Thymus (tissue), 11 donors: ENCODE measurements around the gene CREB3L1. TPM values are rescaled to one million over a fixed set of nuclear protein-coding genes. Genes with fewer than 3 reads are reported as not detected.

Experiments used
- DNase-seq, 9 donors: peaks; one replicate each; pipeline ENCODE4 v3.0.0-alpha.2; 2013; ENCODE audit warnings: low spot score in 9 of 9, low read depth in 6 of 9, missing footprints in 1 of 9
- H3K27ac ChIP-seq, 2 donors: one replicate each; pipeline ENCODE4 v1.5.1; 2013; ENCODE audit warnings: control low read depth in 1 of 2, low read depth in 1 of 2, low read length in 1 of 2, mild to moderate bottlenecking in 1 of 2, moderate library complexity in 1 of 2
- H3K27me3 ChIP-seq, 2 donors: one replicate each; pipeline ENCODE4 v1.5.1; 2013; ENCODE audit warnings: low read length in 1 of 2; ENCODE audit not compliant: control insufficient read depth in 2 of 2, insufficient read depth in 1 of 2
- H3K36me3 ChIP-seq, 2 donors: one replicate each; pipeline ENCODE4 v1.5.1; 2013; ENCODE audit warnings: low read length in 1 of 2, mild to moderate bottlenecking in 1 of 2, moderate library complexity in 1 of 2; ENCODE audit not compliant: control insufficient read depth in 2 of 2, insufficient read depth in 2 of 2
- H3K4me1 ChIP-seq, 2 donors: one replicate each; pipeline ENCODE4 v1.5.1; 2013; ENCODE audit warnings: low read length in 2 of 2; ENCODE audit not compliant: control insufficient read depth in 2 of 2, insufficient read depth in 2 of 2
- H3K4me3 ChIP-seq, 2 donors: one replicate each; pipeline ENCODE4 v1.5.1; 2013; ENCODE audit warnings: low read length in 2 of 2, control low read depth in 1 of 2, mild to moderate bottlenecking in 1 of 2
- H3K9me3 ChIP-seq, 2 donors: one replicate each; pipeline ENCODE4 v1.5.1; 2013; ENCODE audit warnings: low read length in 1 of 2, mild to moderate bottlenecking in 1 of 2; ENCODE audit not compliant: control insufficient read depth in 2 of 2, insufficient read depth in 1 of 2
- WGBS: extraction: QIAGEN DNeasy Blood & Tissue Kit; methylation state at CpG from one replicate; pipeline ENCODE4 v1.1.7; 2013; 5-methylcytosine and 5-hydroxymethylcytosine counted together
- polyA plus RNA-seq: library from polyadenylated mRNA; stranded (reverse); fragments of 200-250 nt; gene quantifications from one replicate; pipeline ENCODE4 v1.2.3, GENCODE V29; 2013
- total RNA-seq: library from RNA; stranded (reverse); fragments of 120-200 nt; gene quantifications from one replicate; pipeline ENCODE4 v1.2.4, GENCODE V29; 2013
- donor health status: healthy.

The CREB3L1 gene
- total and polyA plus RNA-seq, 2 donors: 1.3 to 2.2 TPM

DNA sequence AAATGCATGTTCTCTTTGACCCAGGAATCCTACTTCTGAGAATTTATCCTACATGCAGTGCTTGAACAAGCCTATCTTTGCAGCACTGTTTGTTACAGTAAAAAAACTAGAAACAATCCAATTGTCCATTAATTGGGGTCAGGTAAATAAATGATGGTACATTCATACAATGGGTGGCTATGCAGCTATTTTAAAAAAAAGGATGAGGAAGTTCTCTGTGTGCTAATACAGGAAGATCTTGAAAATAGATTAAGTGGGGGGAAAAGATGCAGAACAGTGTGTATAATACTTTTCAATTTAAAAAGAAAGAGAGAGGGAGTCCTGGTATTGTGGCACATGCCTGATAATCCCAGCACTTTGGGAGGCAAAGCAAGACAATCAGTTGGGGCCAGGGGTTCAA, 9.5 kb upstream of the CREB3L1 start:
- Histone ChIP-seq H3K9me3 (peaks cover 0 to 5% of the 10 kb centered on the region in 2 donors), H3K27ac (no peak overlapping the region), H3K4me3 (no peak overlapping the region), H3K27me3 (no peaks in the 10 kb centered on the region), H3K4me1 (peaks cover 0 to 15% of the 10 kb centered on the region in 2 donors), H3K36me3 (no peaks in the 10 kb centered on the region)
- no peak for DNase-seq

DNA sequence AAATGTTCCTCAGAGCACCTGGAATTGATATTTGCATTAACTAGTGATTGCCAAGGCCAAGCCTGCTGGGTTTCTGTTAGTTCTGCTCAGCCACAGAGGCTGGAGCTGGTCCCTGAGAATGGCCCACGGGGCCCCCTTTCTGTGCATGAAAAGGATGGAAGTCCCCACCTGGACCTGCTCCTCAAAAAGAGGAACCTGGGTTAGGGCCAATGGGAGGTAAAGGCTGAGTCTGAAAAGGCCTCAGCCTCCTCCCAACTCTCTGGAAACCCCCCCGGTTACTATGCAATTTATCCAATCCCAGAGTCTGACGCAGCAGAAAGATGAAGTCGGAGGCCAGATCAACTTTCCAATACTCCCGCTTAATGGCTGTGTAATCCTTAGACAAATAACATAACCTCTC, 6.8 kb upstream of the CREB3L1 start:
- 71% methylated on average over 5 of the region's 5 CpGs for WGBS
- Histone ChIP-seq H3K4me1 (peaks cover 0 to 15% of the 10 kb centered on the region in 2 donors), H3K27ac (no peak overlapping the region), H3K36me3 (no peaks in the 10 kb centered on the region), H3K9me3 (no peaks in the 10 kb centered on the region), H3K4me3 (no peak overlapping the region), H3K27me3 (no peaks in the 10 kb centered on the region)
- DNase-seq: no peak

DNA sequence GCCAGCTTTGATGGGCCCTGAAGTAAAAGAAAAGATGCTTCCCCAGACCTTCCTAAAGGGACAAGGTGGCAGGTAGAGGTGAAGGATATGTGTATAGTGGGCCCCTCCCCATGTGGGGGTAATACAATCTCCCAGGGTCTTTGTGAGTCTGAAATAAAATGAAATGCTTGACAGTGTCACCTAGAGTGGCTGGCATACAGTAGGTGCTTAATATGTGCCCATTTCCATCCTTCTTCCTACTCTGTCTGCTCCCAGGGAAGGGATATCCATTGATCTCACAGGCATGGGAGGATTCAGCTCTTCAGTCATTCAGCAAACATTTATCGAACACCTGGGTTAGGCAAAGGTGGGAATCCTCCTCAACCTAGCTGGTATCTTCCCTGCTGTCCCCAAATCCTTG, 6.1 kb upstream of the CREB3L1 start:
- H3K36me3 ChIP-seq: no peaks in the 10 kb centered on the region
- peaks cover 0 to 4% of the 10 kb centered on the region in 2 donors for H3K27me3 ChIP-seq
- no peak overlapping the region for H3K4me3 ChIP-seq
- WGBS: 98% methylated on average over 1 of the region's 1 CpG
- no peaks in the 10 kb centered on the region for H3K9me3 ChIP-seq
- DNase-seq: no peak
- H3K4me1 ChIP-seq: peaks cover 0 to 16% of the 10 kb centered on the region in 2 donors
- H3K27ac ChIP-seq: no peak overlapping the region

DNA sequence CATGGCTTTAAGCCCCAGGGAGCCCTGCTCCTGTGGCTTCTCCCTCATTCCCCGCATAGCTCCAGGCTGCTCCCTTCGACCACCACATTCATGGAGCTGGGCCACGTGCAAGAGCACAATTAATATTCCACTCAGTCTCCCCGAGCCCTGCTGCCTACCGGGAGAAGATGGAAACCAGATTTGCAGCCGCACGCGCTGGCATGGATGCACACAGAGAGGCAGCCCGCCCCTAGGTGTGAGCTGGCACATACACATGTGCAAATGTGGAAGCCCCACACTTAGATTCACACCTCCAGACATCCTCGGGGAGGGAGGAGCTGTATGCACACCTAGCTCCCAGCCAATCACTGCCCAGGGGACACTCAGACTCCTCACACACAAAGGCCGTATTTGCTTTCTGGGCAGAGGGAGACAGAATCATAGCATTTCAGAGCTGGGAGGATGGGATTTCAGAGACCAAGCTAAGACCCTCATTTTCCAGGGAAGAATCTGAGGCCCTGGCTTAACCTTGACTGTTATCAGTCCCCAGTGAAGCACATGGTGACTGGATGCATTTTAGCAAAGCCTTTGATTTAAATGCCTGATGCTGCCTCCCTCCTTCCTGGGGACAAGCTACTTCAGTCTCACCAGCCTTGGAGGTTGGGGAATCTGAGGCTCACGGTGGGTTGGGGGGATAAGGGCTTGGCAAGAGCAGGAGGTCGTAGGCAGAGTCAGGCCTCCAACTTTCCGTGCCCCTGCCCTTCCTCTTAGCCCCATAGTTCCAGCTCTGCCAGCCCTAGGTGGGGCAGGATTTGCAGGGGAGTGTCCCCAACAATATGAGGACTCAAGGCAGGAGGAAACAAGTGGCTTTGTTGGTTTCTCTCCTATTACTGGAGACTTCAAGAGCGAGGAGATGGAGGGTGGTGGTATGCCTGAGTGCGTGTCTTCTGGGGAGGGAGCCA, 5.3 kb upstream of the CREB3L1 start:
- peaks cover 0 to 18% of the 10 kb centered on the region in 2 donors for H3K4me1 ChIP-seq
- no peak for DNase-seq
- no peaks in the 10 kb centered on the region for H3K9me3 ChIP-seq
- H3K27ac ChIP-seq: peak overlapping the region in 1 of 2 donors; percentile 55
- WGBS: 86% methylated on average over 16 of the region's 16 CpGs
- peaks cover 3 to 12% of the 10 kb centered on the region in 2 donors for H3K27me3 ChIP-seq
- H3K36me3 ChIP-seq: no peaks in the 10 kb centered on the region
- no peak overlapping the region for H3K4me3 ChIP-seq

DNA sequence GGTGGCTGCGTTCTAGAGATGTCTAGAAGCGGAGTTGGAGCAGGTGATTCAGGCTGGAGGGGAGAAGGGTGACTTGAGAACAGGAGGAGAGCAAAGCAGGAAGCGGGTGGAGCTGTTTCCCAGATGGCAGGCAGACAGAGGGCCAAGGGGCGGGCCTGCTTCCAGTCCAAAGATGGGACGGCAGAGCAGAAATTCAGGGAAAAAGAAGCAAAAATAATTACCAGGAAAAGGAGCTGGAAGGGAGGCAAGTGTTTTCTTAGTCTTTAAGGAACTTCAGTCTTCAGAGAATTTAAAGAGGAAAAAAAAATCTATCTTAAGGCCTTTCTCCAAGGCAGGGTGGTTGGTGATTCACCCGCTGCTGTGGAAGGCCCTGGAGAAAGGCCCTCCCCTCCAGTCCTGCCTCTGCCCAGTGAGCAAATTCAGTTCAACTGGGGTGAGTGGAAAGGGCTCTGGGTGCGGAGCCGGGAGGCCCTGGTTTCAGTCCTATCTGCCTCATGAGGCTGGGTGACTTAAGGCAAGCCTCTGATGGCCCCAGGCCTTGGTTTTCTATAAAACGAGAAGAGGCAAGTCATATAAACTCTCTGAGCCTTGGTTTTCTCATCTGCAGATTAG, 4.5 kb upstream of the CREB3L1 start:
- WGBS: 71% methylated on average over 9 of the region's 9 CpGs
- H3K4me1 ChIP-seq: peaks cover 0 to 24% of the 10 kb centered on the region in 2 donors
- DNase-seq: peak in 1 of 9 donors; percentile 59

DNA sequence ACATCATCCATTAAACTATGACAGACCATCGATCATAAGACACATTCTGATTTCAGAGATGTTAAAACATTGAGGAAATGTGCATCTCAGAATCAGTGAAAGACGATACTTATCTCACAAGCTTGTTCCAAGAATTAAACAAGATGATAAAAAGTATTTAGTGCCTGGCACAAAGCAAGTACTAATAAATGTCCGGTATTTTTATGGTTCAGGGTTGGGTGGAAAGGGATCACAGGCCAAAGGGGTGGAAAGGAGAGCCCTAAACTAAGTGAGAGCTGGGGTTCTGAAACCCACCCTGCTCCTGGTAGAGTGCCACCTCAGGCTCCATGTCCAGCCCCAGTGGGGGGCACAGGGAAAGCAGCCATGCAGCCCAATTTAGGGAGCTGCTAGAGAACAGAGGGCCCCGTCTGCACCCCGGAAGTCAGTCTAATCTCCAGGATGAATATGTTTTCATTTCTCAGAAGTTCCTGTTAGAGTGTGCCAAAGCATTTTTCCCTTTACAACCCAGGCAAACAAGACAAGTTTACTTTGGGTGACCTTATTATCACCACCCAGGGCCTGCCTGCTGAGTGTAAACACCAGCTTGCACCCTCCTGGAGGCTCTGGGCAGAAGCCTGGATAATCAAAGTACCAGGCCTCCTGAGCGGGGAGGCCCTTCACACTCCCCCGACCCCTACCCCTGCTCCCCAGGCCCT, 3.8 kb upstream of the CREB3L1 start:
- Histone ChIP-seq H3K4me1 (peaks cover 0 to 31% of the 10 kb centered on the region in 2 donors), H3K36me3 (no peaks in the 10 kb centered on the region), H3K9me3 (no peaks in the 10 kb centered on the region), H3K27me3 (peaks cover 18 to 27% of the 10 kb centered on the region in 2 donors), H3K4me3 (no peak overlapping the region), H3K27ac (no peak overlapping the region)
- DNase-seq: no peak
- WGBS: 94% methylated on average over 7 of the region's 7 CpGs

More for the DNA sequence above, 4.5 kb upstream of the CREB3L1 start:
- Histone ChIP-seq H3K4me3 (no peak overlapping the region), H3K27me3 (peaks cover 11 to 19% of the 10 kb centered on the region in 2 donors), H3K27ac (peak overlapping the region in 1 of 2 donors; percentile 55), H3K36me3 (no peaks in the 10 kb centered on the region), H3K9me3 (no peaks in the 10 kb centered on the region)

- Histone ChIP-seq H3K36me3 (no peaks in the 10 kb centered on the region), H3K4me1 (peaks cover under 1 to 47% of the 10 kb centered on the region in 2 donors), H3K27ac (no peak overlapping the region), H3K4me3 (no peak overlapping the region), H3K27me3 (peaks cover 22 to 39% of the 10 kb centered on the region in 2 donors), H3K9me3 (no peaks in the 10 kb centered on the region)
- 72% methylated on average over 6 of the region's 6 CpGs for WGBS
- no peak for DNase-seq
These were observed 1.4 kb upstream of the CREB3L1 start for GRCh38 chr11:46275964-46276641.

GRCh38 chr11:46277313-46277621, 195 bp upstream of the CREB3L1 start:
- H3K27me3 ChIP-seq: peaks cover 22 to 39% of the 10 kb centered on the region in 2 donors
- H3K9me3 ChIP-seq: no peaks in the 10 kb centered on the region
- peaks cover 5 to 53% of the 10 kb centered on the region in 2 donors for H3K4me1 ChIP-seq
- 21% methylated on average over 8 of the region's 8 CpGs for WGBS
- no peak overlapping the region for H3K27ac ChIP-seq
- H3K4me3 ChIP-seq: no peak overlapping the region
- no peak for DNase-seq
- H3K36me3 ChIP-seq: no peaks in the 10 kb centered on the region
